ENCODE data around the gene TVP23A.

The TVP23A gene

GRCh38 chr16:10776280-10776679, 42.3 kb downstream of the TVP23A start:
- no peak for DNase-seq (ENCODE audit: low read depth in 1 of 2, low spot score in 1 of 2)
- in situ Hi-C loops (cut with HindIII; ENCODE audit: low pct_unique_long_range_greater_than_20kb, low sequenced_read_pairs), result no loop called here
- TF ChIP-seq JUND (IDR thresholded peaks at IDR 0.05; ENCODE audit: low read depth), result no peak

GRCh38 chr16:10770907-10771306, 47.7 kb downstream of the TVP23A start:
- in situ Hi-C loops (cut with HindIII; ENCODE audit: low pct_unique_long_range_greater_than_20kb, low sequenced_read_pairs), result no loop called here
- DNase-seq (ENCODE audit: low read depth in 1 of 2, low spot score in 1 of 2), result no peak
- TF ChIP-seq JUND (IDR thresholded peaks at IDR 0.05; ENCODE audit: low read depth), result no peak

- no peak for TF ChIP-seq JUND (IDR thresholded peaks at IDR 0.05; ENCODE audit: low read depth)
- DNase-seq (ENCODE audit: low read depth in 1 of 2, low spot score in 1 of 2), result no peak
- in situ Hi-C loops (cut with HindIII; ENCODE audit: low pct_unique_long_range_greater_than_20kb, low sequenced_read_pairs), result no loop called here
Measured at GRCh38 chr16:10769381-10769780, 49.2 kb downstream of the TVP23A start.

- DNase-seq (ENCODE audit: low read depth in 1 of 2, low spot score in 1 of 2), result no peak
- in situ Hi-C loops (cut with HindIII; ENCODE audit: low pct_unique_long_range_greater_than_20kb, low sequenced_read_pairs), result no loop called here
- TF ChIP-seq JUND (IDR thresholded peaks at IDR 0.05; ENCODE audit: low read depth), result no peak
Measured at GRCh38 chr16:10767127-10767526, 51.5 kb downstream of the TVP23A start.

GRCh38 chr16:10765772-10766171, 52.8 kb downstream of the TVP23A start:
- no peak for DNase-seq (ENCODE audit: low read depth in 1 of 2, low spot score in 1 of 2)
- TF ChIP-seq JUND (IDR thresholded peaks at IDR 0.05; ENCODE audit: low read depth), result no peak
- in situ Hi-C loops (cut with HindIII; ENCODE audit: low pct_unique_long_range_greater_than_20kb, low sequenced_read_pairs), result no loop called here

GRCh38 chr16:10763456-10763855, 55.1 kb downstream of the TVP23A start:
- no peak for TF ChIP-seq JUND (IDR thresholded peaks at IDR 0.05; ENCODE audit: low read depth)
- no peak for DNase-seq (ENCODE audit: low read depth in 1 of 2, low spot score in 1 of 2)
- in situ Hi-C loops (cut with HindIII; ENCODE audit: low pct_unique_long_range_greater_than_20kb, low sequenced_read_pairs), result no loop called here

GRCh38 chr16:10762336-10763016, 56.1 kb downstream of the TVP23A start:
- TF ChIP-seq JUND (IDR thresholded peaks at IDR 0.05; ENCODE audit: low read depth), result no peak
- in situ Hi-C loops (cut with HindIII; ENCODE audit: low pct_unique_long_range_greater_than_20kb, low sequenced_read_pairs), result no loop called here
- DNase-seq (ENCODE audit: low read depth in 1 of 2, low spot score in 1 of 2), result no peak

- DNase-seq (ENCODE audit: low read depth in 1 of 2, low spot score in 1 of 2), result no peak
- no peak for TF ChIP-seq JUND (IDR thresholded peaks at IDR 0.05; ENCODE audit: low read depth)
- in situ Hi-C loops (cut with HindIII; ENCODE audit: low pct_unique_long_range_greater_than_20kb, low sequenced_read_pairs), result no loop called here
Measured at GRCh38 chr16:10761373-10761772, 57.2 kb downstream of the TVP23A start.

GRCh38 chr16:10760858-10761257, 57.7 kb downstream of the TVP23A start:
- DNase-seq (ENCODE audit: low read depth in 1 of 2, low spot score in 1 of 2), result no peak
- in situ Hi-C loops (cut with HindIII; ENCODE audit: low pct_unique_long_range_greater_than_20kb, low sequenced_read_pairs), result no loop called here
- no peak for TF ChIP-seq JUND (IDR thresholded peaks at IDR 0.05; ENCODE audit: low read depth)

- no peak for DNase-seq (ENCODE audit: low read depth in 1 of 2, low spot score in 1 of 2)
- no peak for TF ChIP-seq JUND (IDR thresholded peaks at IDR 0.05; ENCODE audit: low read depth)
- in situ Hi-C loops (cut with HindIII; ENCODE audit: low pct_unique_long_range_greater_than_20kb, low sequenced_read_pairs), result no loop called here
Measured at GRCh38 chr16:10756574-10756973, 62.0 kb downstream of the TVP23A start.

- in situ Hi-C loops (cut with HindIII; ENCODE audit: low pct_unique_long_range_greater_than_20kb, low sequenced_read_pairs), result no loop called here
- DNase-seq (ENCODE audit: low read depth in 1 of 2, low spot score in 1 of 2), result no peak
Measured at GRCh38 chr16:10754941-10755340, 63.7 kb downstream of the TVP23A start.

GRCh38 chr16:10753670-10754069, 64.9 kb downstream of the TVP23A start:
- DNase-seq (ENCODE audit: low read depth in 1 of 2, low spot score in 1 of 2), result no peak
- no peak for TF ChIP-seq JUND (IDR thresholded peaks at IDR 0.05; ENCODE audit: low read depth)
- in situ Hi-C loops (cut with HindIII; ENCODE audit: low pct_unique_long_range_greater_than_20kb, low sequenced_read_pairs), result no loop called here

More at GRCh38 chr16:10754941-10755340, 63.7 kb downstream of the TVP23A start:
- no peak for TF ChIP-seq JUND (IDR thresholded peaks at IDR 0.05; ENCODE audit: low read depth)

- TF ChIP-seq JUND (IDR thresholded peaks at IDR 0.05; ENCODE audit: low read depth), result no peak
- in situ Hi-C loops (cut with HindIII; ENCODE audit: low pct_unique_long_range_greater_than_20kb, low sequenced_read_pairs), result no loop called here
- DNase-seq (ENCODE audit: low read depth in 1 of 2, low spot score in 1 of 2), result no peak
Measured at GRCh38 chr16:10752843-10753523, 65.6 kb downstream of the TVP23A start.

All from T47D (cell line).